Ovary (tissue), 3 donors: ENCODE results near the gene KCNIP1.

Experiments used
- EP300 ChIP-seq: sonication (generic); formaldehyde crosslinking; IDR thresholded peaks from one replicate; pipeline ENCODE4 v1.6.1; 2017; ENCODE audit warnings: antibody characterized with exemption
- POLR2A ChIP-seq: fragments of 450-650 bp; IDR thresholded peaks from one replicate; pipeline ENCODE4 v1.6.1; 2017; ENCODE audit warnings: antibody characterized with exemption, mild to moderate bottlenecking, moderate library complexity
- TF ChIP-seq, protein P1 (sequence below), 3 donors: fragments of 450-650 bp in 2 of 3; fragments of 200-600 bp in 1 of 3; IDR thresholded peaks; one replicate each; pipeline versions ENCODE4 v1.5.1 to v1.8.0; 2016 to 2022; ENCODE audit warnings: antibody characterized with exemption in 3 of 3, mild to moderate bottlenecking in 1 of 3
- donor health status: DM: no; HTN: no; CAD: no.

DNA sequence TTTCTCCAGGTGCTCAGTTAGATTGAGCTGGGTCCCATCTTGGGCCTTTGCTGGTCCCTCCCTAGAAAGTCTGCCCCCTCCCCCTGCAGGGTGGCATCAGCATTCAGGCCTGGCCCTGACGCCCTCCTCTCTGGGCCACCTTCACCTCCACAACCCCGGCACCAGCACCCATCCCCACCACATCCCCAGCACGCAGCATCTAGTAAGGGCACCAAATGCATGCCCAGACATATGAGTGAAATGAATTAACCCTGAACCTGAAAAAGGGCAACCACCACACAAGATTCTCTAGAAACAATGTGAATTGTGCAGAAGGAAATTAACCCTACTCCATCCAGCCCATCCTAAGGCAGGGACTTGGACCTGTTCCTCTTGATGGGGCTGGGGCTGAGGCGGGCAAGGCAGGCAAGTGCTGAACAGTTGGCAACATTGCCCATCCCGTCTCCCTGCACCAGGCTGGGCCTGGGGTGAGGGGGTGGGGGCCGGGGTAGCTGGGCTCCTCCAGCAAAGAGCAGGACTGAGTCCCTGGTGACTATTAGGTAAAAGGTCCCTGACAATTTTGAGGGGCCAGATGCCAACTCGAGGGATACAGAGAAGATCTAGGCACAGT lies 125.9 kb downstream of the KCNIP1 start:
- TF ChIP-seq, protein P1, sequence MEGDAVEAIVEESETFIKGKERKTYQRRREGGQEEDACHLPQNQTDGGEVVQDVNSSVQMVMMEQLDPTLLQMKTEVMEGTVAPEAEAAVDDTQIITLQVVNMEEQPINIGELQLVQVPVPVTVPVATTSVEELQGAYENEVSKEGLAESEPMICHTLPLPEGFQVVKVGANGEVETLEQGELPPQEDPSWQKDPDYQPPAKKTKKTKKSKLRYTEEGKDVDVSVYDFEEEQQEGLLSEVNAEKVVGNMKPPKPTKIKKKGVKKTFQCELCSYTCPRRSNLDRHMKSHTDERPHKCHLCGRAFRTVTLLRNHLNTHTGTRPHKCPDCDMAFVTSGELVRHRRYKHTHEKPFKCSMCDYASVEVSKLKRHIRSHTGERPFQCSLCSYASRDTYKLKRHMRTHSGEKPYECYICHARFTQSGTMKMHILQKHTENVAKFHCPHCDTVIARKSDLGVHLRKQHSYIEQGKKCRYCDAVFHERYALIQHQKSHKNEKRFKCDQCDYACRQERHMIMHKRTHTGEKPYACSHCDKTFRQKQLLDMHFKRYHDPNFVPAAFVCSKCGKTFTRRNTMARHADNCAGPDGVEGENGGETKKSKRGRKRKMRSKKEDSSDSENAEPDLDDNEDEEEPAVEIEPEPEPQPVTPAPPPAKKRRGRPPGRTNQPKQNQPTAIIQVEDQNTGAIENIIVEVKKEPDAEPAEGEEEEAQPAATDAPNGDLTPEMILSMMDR (IDR thresholded peaks at IDR 0.05) = no peak
- TF ChIP-seq POLR2A (no peak), EP300 (no peak)
